HEK293 (cell line): ENCODE measurements around the gene GDPD3.

Source experiments
- ATF2 ChIP-seq: fragments of 450-650 bp; formaldehyde crosslinking; IDR thresholded peaks from 2 replicates; pipeline ENCODE4 v1.5.1; 2016; ENCODE audit warnings: missing biosample characterization, missing genetic modification characterization, low read depth
- GLI2 ChIP-seq: fragments of 450-650 bp; formaldehyde crosslinking; IDR thresholded peaks from 2 replicates; pipeline ENCODE4; 2017; ENCODE audit warnings: missing biosample characterization, missing genetic modification characterization, low read depth, borderline replicate concordance
- GLIS2 ChIP-seq: fragments of 450-650 bp; formaldehyde crosslinking; IDR thresholded peaks from 2 replicates; pipeline ENCODE4 v1.5.1; 2016; ENCODE audit warnings: missing biosample characterization, missing genetic modification characterization
- KLF9 ChIP-seq: fragments of 450-650 bp; formaldehyde crosslinking; IDR thresholded peaks from 2 replicates; pipeline ENCODE4 v1.5.1; 2016; ENCODE audit warnings: missing biosample characterization, missing genetic modification characterization, low read depth
- PATZ1 ChIP-seq: fragments of 450-650 bp; formaldehyde crosslinking; IDR thresholded peaks from 2 replicates; pipeline ENCODE4 v1.5.1; 2016; ENCODE audit warnings: missing biosample characterization, missing genetic modification characterization
- PRDM1 ChIP-seq: fragments of 450-650 bp; formaldehyde crosslinking; IDR thresholded peaks from 2 replicates; pipeline ENCODE4; 2016; ENCODE audit warnings: missing biosample characterization, missing genetic modification characterization
- REST ChIP-seq: fragments of 450-650 bp; formaldehyde crosslinking; IDR thresholded peaks from 2 replicates; pipeline ENCODE4 v1.5.1; 2016; ENCODE audit warnings: missing biosample characterization, missing genetic modification characterization
- ZBTB20 ChIP-seq: fragments of 450-650 bp; formaldehyde crosslinking; IDR thresholded peaks from 2 replicates; pipeline ENCODE4 v1.5.1; 2016; ENCODE audit warnings: missing biosample characterization, missing genetic modification characterization
- ZBTB26 ChIP-seq: fragments of 450-650 bp; formaldehyde crosslinking; optimal IDR thresholded peaks from 2 replicates; pipeline ENCODE3; 2016; ENCODE audit warnings: missing biosample characterization, mild to moderate bottlenecking, missing genetic modification characterization
- ZFP3 ChIP-seq: fragments of 450-650 bp; formaldehyde crosslinking; IDR thresholded peaks from 2 replicates; pipeline ENCODE4 v1.5.1; 2016; ENCODE audit warnings: low read depth, missing biosample characterization, missing genetic modification characterization
- ZFP69B ChIP-seq: fragments of 450-650 bp; formaldehyde crosslinking; IDR thresholded peaks from 2 replicates; pipeline ENCODE4 v1.5.1; 2016; ENCODE audit warnings: missing biosample characterization, missing genetic modification characterization
- ZNF133 ChIP-seq: fragments of 450-650 bp; formaldehyde crosslinking; IDR thresholded peaks from 2 replicates; pipeline ENCODE4 v1.5.1; 2016; ENCODE audit warnings: missing biosample characterization, missing genetic modification characterization
- ZNF157 ChIP-seq: fragments of 450-650 bp; formaldehyde crosslinking; IDR thresholded peaks from 2 replicates; pipeline ENCODE4 v1.5.1; 2016; ENCODE audit warnings: missing biosample characterization, missing genetic modification characterization
- ZNF16 ChIP-seq: fragments of 450-650 bp; formaldehyde crosslinking; IDR thresholded peaks from 2 replicates; pipeline ENCODE4 v1.5.1; 2016; ENCODE audit warnings: low read depth, missing biosample characterization, missing genetic modification characterization
- ZNF19 ChIP-seq: fragments of 450-650 bp; formaldehyde crosslinking; IDR thresholded peaks from 2 replicates; pipeline ENCODE4; 2016; ENCODE audit warnings: missing biosample characterization, missing genetic modification characterization, low read depth
- ZNF2 ChIP-seq: fragments of 450-650 bp; formaldehyde crosslinking; IDR thresholded peaks from 2 replicates; pipeline ENCODE4 v1.5.1; 2016; ENCODE audit warnings: missing biosample characterization, missing genetic modification characterization
- ZNF211 ChIP-seq: fragments of 450-650 bp; formaldehyde crosslinking; IDR thresholded peaks from 2 replicates; pipeline ENCODE4 v1.5.1; 2016; ENCODE audit warnings: low read depth, missing biosample characterization, missing genetic modification characterization
- ZNF223 ChIP-seq: fragments of 450-650 bp; formaldehyde crosslinking; IDR thresholded peaks from 2 replicates; pipeline ENCODE4 v1.5.1; 2016; ENCODE audit warnings: missing biosample characterization, missing genetic modification characterization
- ZNF362 ChIP-seq: fragments of 450-650 bp; formaldehyde crosslinking; IDR thresholded peaks from 2 replicates; pipeline ENCODE4 v1.5.1; 2016; ENCODE audit warnings: missing biosample characterization, missing genetic modification characterization
- ZNF366 ChIP-seq: fragments of 450-650 bp; formaldehyde crosslinking; conservative IDR thresholded peaks from 2 replicates; pipeline ENCODE4 v1.5.1; 2016; ENCODE audit warnings: missing biosample characterization, missing genetic modification characterization
- ZNF37A ChIP-seq: fragments of 450-650 bp; IDR thresholded peaks from 2 replicates; pipeline ENCODE4 v1.5.1; 2018; ENCODE audit warnings: missing biosample characterization, missing genetic modification characterization
- ZNF449 ChIP-seq: fragments of 450-650 bp; formaldehyde crosslinking; IDR thresholded peaks from 2 replicates; pipeline ENCODE4 v1.5.1; 2017; ENCODE audit warnings: missing biosample characterization, mild to moderate bottlenecking, missing genetic modification characterization, moderate library complexity
- ZNF501 ChIP-seq: fragments of 450-650 bp; formaldehyde crosslinking; IDR thresholded peaks from 2 replicates; pipeline ENCODE4 v1.5.1; 2016; ENCODE audit warnings: missing biosample characterization, missing genetic modification characterization
- ZNF596 ChIP-seq: fragments of 450-650 bp; IDR thresholded peaks from 2 replicates; pipeline ENCODE4 v1.5.0; 2018; ENCODE audit warnings: missing biosample characterization, mild to moderate bottlenecking, missing genetic modification characterization, moderate library complexity
- ZNF692 ChIP-seq: fragments of 450-650 bp; formaldehyde crosslinking; IDR thresholded peaks from 2 replicates; pipeline ENCODE4 v1.5.1; 2016; ENCODE audit warnings: missing biosample characterization, missing genetic modification characterization
- ZNF76 ChIP-seq: fragments of 450-650 bp; formaldehyde crosslinking; IDR thresholded peaks from 2 replicates; pipeline ENCODE4; 2016; ENCODE audit warnings: low read depth, missing biosample characterization, missing genetic modification characterization, borderline replicate concordance
- ZNF792 ChIP-seq: fragments of 450-650 bp; formaldehyde crosslinking; IDR thresholded peaks from 2 replicates; pipeline ENCODE4 v1.5.1; 2016; ENCODE audit warnings: missing biosample characterization, missing genetic modification characterization

The GDPD3 gene

GRCh38 chr16:30065102-30065942 is 48.0 kb downstream of the GDPD3 start, which contains the start of gene ALDOA (continued):
- TF ChIP-seq ZNF16 (tag by site-specific recombination) = no peak
- no peak for TF ChIP-seq ZNF211 (tag by site-specific recombination)
- peak; percentile 91 for TF ChIP-seq ZNF2
- no peak for TF ChIP-seq ZNF157
- no peak for TF ChIP-seq ZNF19 (tag by site-specific recombination)
- TF ChIP-seq ZNF76 = peak; percentile 76; the same call in 1 of the 2 replicates
- no peak for TF ChIP-seq ATF2 (tag by site-specific recombination)
- TF ChIP-seq ZNF133 (tag by site-specific recombination) = no peak
- peak; percentile 71 for TF ChIP-seq ZFP69B (tag by site-specific recombination)
- peak; percentile 91 for TF ChIP-seq KLF9 (tag by site-specific recombination)
- peak; percentile 100 for TF ChIP-seq ZBTB26 (tag by site-specific recombination)
- TF ChIP-seq ZNF596 (tag by site-specific recombination) = no peak
- TF ChIP-seq ZNF501 (tag by site-specific recombination) = peak; percentile 95
- TF ChIP-seq REST (tag by site-specific recombination) = peak; percentile 58; the same call in 1 of the 2 replicates
- 0 out of 2 replicates have a peak, but pooled peaks have one; percentile 32 for TF ChIP-seq ZNF362 (tag by site-specific recombination)
- 0 out of 2 replicates have a peak, but pooled peaks have one; percentile 59 for TF ChIP-seq ZNF223
- no peak for TF ChIP-seq ZFP3 (tag by site-specific recombination)
- no peak for TF ChIP-seq ZNF37A (tag by site-specific recombination)
- peak; percentile 53; the same call in 1 of the 2 replicates for TF ChIP-seq ZNF449
- peak; percentile 66 for TF ChIP-seq ZNF692 (tag by site-specific recombination)
- TF ChIP-seq GLI2 (tag by site-specific recombination) = no peak
- TF ChIP-seq PATZ1 = peak; percentile 100
- peak; percentile 98 for TF ChIP-seq ZBTB20 (tag by site-specific recombination)
- peak; percentile 89; the same call in 1 of the 2 replicates for TF ChIP-seq ZNF792 (tag by site-specific recombination)
- TF ChIP-seq GLIS2 (tag by site-specific recombination) = peak; percentile 99
- TF ChIP-seq ZNF366 (tag by site-specific recombination) = peak; percentile 96
- TF ChIP-seq PRDM1 (tag by site-specific recombination) = peak; percentile 97
